HCT116 (cell line): Measurements from ENCODE around the gene PEBP1. TPM values are rescaled to one million over a fixed set of nuclear protein-coding genes. Genes with fewer than 3 reads are reported as not detected.

Experiments used
- ATAC-seq: fragments of 200-7000 bp; cut with Tn5 transposase; 2 replicates; pipeline ENCODE4 v1.9.1; 2020; ENCODE audit warnings: mild to moderate bottlenecking, moderate library complexity
- BruUV-seq: library from RNA; stranded (reverse); fragments of 400-500 nt; replicated peaks from 2 replicates; lab custom pipeline; 2021; lab: Mats Ljungman, UMichigan
- CTCF ChIA-PET: fragments of 300-600 bp; sonication (Branson Sonifier 250); formaldehyde crosslinking; loops from one replicate; lab custom pipeline; 2021; ENCODE audit warnings: antibody characterized with exemption; lab: Charles Lee
- POLR2A ChIA-PET: fragments of 300-600, 350-600 bp; sonication (Branson Sonifier 250); formaldehyde crosslinking; loops from one replicate; lab custom pipeline; 2021; ENCODE audit warnings: antibody characterized with exemption; lab: Charles Lee
- RAD21 ChIA-PET, 2 experiments: fragments of 300-600 bp; sonication (Branson Sonifier 250); formaldehyde crosslinking; loops; one replicate each; lab custom pipeline; 2023; ENCODE audit warnings: low total read pairs in 2 of 2; ENCODE audit not compliant: uncharacterized antibody in 2 of 2, unreplicated experiment in 2 of 2, low non-redundant PET in 1 of 2; lab: Charles Lee
- DNase-seq: peaks from one replicate; pipeline ENCODE4 v3.0.0-alpha.2; 2010; ENCODE audit warnings: low read depth, low spot score
- H2AFZ ChIP-seq: fragments of 200-600 bp; shearing (Covaris generic), sonication (generic); 2 replicates; pipeline ENCODE4 v1.6.1; 2017; ENCODE audit warnings: low read depth, mixed run types, mixed read lengths, antibody characterized with exemption, low read length; ENCODE audit not compliant: poor library complexity, severe bottlenecking
- H3K27ac ChIP-seq: 2 replicates; pipeline ENCODE4 v1.5.1; 2012; ENCODE audit warnings: low read depth, low read length
- H3K27me3 ChIP-seq: fragments of 200-600 bp; sonication (generic); 2 replicates; pipeline ENCODE4 v1.6.1; 2016; ENCODE audit warnings: mixed run types, low read length, mixed read lengths; ENCODE audit not compliant: insufficient read depth
- H3K36me3 ChIP-seq, 2 experiments: fragments of 200-500 bp in 1 of 2; fragments of 200-600 bp in 1 of 2; sonication (Bioruptor generic) in 1 of 2; sonication (generic) in 1 of 2; 2 replicates each; pipeline versions ENCODE4 v1.5.1 to v1.6.1; 2014 to 2016; ENCODE audit warnings: low read length in 2 of 2, inconsistent platforms in 1 of 2, mixed read lengths in 1 of 2, mixed run types in 1 of 2; ENCODE audit not compliant: insufficient read depth in 2 of 2, control insufficient read depth in 1 of 2
- H3K4me1 ChIP-seq, 2 experiments: fragments of 200-600 bp in 1 of 2; sonication (generic) in 1 of 2; 2 replicates each; pipeline versions ENCODE4 v1.5.1 to v1.6.1; 2012 to 2017; ENCODE audit warnings: low read length in 2 of 2, inconsistent platforms in 1 of 2, mild to moderate bottlenecking in 1 of 2, mixed read lengths in 1 of 2, mixed run types in 1 of 2, moderate library complexity in 1 of 2; ENCODE audit not compliant: insufficient read depth in 2 of 2, control insufficient read depth in 1 of 2
- H3K4me2 ChIP-seq: fragments of 200-600 bp; sonication (generic); 2 replicates; pipeline ENCODE4 v1.6.1; 2017; ENCODE audit warnings: mixed run types, low read length, mixed read lengths
- H3K4me3 ChIP-seq, 2 experiments: fragments of 200-600 bp in 1 of 2; sonication (generic) in 1 of 2; replicated peaks in 1 of 2; 2 replicates each; pipeline ENCODE4 v1.5.1; 2011 to 2016; ENCODE audit warnings: low read length in 2 of 2, control low read depth in 1 of 2, low read depth in 1 of 2, mild to moderate bottlenecking in 1 of 2, mixed read lengths in 1 of 2, mixed run types in 1 of 2
- H3K79me2 ChIP-seq: fragments of 200-600 bp; sonication (generic); 2 replicates; pipeline ENCODE4 v1.6.1; 2017; ENCODE audit warnings: mild to moderate bottlenecking, mixed run types, low read length, moderate library complexity, mixed read lengths; ENCODE audit not compliant: insufficient read depth
- H3K9ac ChIP-seq: fragments of 200-600 bp; sonication (generic); 2 replicates; pipeline ENCODE4 v1.6.1; 2016; ENCODE audit warnings: low read length, mixed read lengths
- H3K9me2 ChIP-seq: fragments of 200-600 bp; sonication (generic), shearing (Covaris generic); 2 replicates; pipeline ENCODE4 v1.6.1; 2017; ENCODE audit warnings: mixed run types, mild to moderate bottlenecking, moderate library complexity; ENCODE audit not compliant: insufficient read depth
- H3K9me3 ChIP-seq, 2 experiments: fragments of 200-500 bp in 1 of 2; fragments of 200-600 bp in 1 of 2; sonication (Bioruptor generic) in 1 of 2; sonication (generic) in 1 of 2; 2 replicates each; pipeline ENCODE4 v1.6.1; 2014 to 2017; ENCODE audit warnings: low read length in 2 of 2, mixed read lengths in 2 of 2, inconsistent platforms in 1 of 2, low read depth in 1 of 2, mild to moderate bottlenecking in 1 of 2, mixed run types in 1 of 2, moderate library complexity in 1 of 2; ENCODE audit not compliant: control insufficient read depth in 1 of 2, insufficient read depth in 1 of 2
- H4K20me1 ChIP-seq: fragments of 200-600 bp; sonication (generic), shearing (Covaris generic); 2 replicates; pipeline ENCODE4 v1.6.1; 2017; ENCODE audit warnings: mixed run types, mild to moderate bottlenecking, moderate library complexity; ENCODE audit not compliant: insufficient read depth
- CBX3 ChIP-seq: IDR thresholded peaks from 2 replicates; pipeline ENCODE4 v1.6.1; 2012; ENCODE audit warnings: low read depth
- CEBPB ChIP-seq: IDR thresholded peaks from 2 replicates; pipeline ENCODE4 v1.6.1; 2012; ENCODE audit warnings: low read depth
- EZH2phosphoT487 ChIP-seq: fragments of 200-600 bp; IDR thresholded peaks from 2 replicates; pipeline ENCODE4 v1.6.1; 2018; ENCODE audit warnings: antibody characterized with exemption, borderline replicate concordance
- JUND ChIP-seq: IDR thresholded peaks from 2 replicates; pipeline ENCODE4 v1.6.1; 2012
- SIN3A ChIP-seq: IDR thresholded peaks from 2 replicates; pipeline ENCODE4 v1.6.1; 2012; ENCODE audit warnings: low read depth
- SP1 ChIP-seq: IDR thresholded peaks from 2 replicates; pipeline ENCODE4 v1.6.1; 2012; ENCODE audit warnings: low read depth
- SRF ChIP-seq: IDR thresholded peaks from 2 replicates; pipeline ENCODE4 v1.6.1; 2012; ENCODE audit warnings: low read depth
- TCF7L2 ChIP-seq: IDR thresholded peaks from 2 replicates; pipeline ENCODE4 v1.7.0; 2011; ENCODE audit warnings: borderline replicate concordance, inconsistent platforms; ENCODE audit not compliant: insufficient read depth, insufficient read length; ENCODE audit errors: extremely low read depth
- YY1 ChIP-seq: IDR thresholded peaks from 2 replicates; pipeline ENCODE4 v1.6.1; 2011; ENCODE audit warnings: low read length, low read depth, moderate library complexity, mild to moderate bottlenecking; ENCODE audit not compliant: insufficient replicate concordance; ENCODE audit errors: extremely low read depth
- ZNF274 ChIP-seq: fragments of 200-500 bp; sonication (Bioruptor generic); IDR thresholded peaks from 2 replicates; pipeline ENCODE4 v1.6.1; 2014; ENCODE audit warnings: mild to moderate bottlenecking, low read depth, low read length, inconsistent platforms
- intact Hi-C: fragments of 100-400 bp; cut with micrococcal nuclease; formaldehyde crosslinking; loops from 2 replicates; pipeline ENCODE4 v1.10.0; 2022
- total RNA-seq: library from RNA; stranded (reverse); gene quantifications from one replicate; pipeline ENCODE4 v1.2.1, GENCODE V29; 2021; ENCODE audit not compliant: unreplicated experiment

PEBP1 gene
- total RNA-seq, 1 experiment from 2014 or later = 220 TPM

DNA sequence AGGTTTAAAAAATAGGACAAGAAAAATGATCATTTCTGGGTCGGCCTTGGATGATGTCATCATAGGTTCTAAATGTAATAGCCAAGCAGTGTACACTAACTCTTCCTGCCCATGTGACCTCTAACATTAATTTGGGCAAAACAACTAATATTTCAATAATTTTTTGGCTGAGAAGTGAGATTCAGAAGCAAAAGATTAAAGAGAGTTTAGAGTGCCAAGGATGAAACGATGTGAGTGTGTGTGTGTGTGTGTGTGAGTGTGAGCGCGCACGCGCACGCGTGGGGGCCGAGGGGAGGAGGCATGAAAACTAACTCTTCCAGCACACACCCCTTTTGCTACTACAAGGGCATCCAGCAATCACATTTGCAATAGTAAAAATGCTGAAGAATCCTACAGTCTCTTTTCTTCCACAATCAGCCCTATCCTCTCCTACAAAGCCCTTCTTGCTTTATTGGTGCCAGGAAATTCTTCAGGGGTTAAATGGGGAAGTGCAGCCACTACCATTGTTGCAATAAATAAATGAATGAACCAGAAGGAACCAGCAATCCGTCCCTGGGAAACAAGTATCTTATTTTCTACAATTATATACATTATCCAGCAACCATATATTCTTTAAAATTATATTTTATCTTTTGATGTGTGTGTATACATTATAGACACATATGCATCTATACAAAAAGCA lies 52.9 kb downstream of the PEBP1 start:
- Histone ChIP-seq H3K4me1 (no peaks in the 10 kb centered on the region), H3K9me2 (no peaks in the 10 kb centered on the region), H3K9ac (no peak overlapping the region), H3K36me3 (no peaks in the 10 kb centered on the region), H3K9me3 (no peaks in the 10 kb centered on the region)
- no peak for ATAC-seq
- intact Hi-C loops = no loop called here
- no peak for TF ChIP-seq CBX3
- TF ChIP-seq SIN3A = no peak
- no peak for TF ChIP-seq CEBPB
- no peak for TF ChIP-seq JUND
- TF ChIP-seq SRF = no peak
- TF ChIP-seq, all 23 proteins: peak for 0
- no peaks in the 10 kb centered on the region for H3K27me3 ChIP-seq
- POLR2A ChIA-PET = no interaction called here
- no peak overlapping the region for H2AFZ ChIP-seq
- RAD21 ChIA-PET = no interaction called here
- H3K79me2 ChIP-seq = no peaks in the 10 kb centered on the region
- H3K4me3 ChIP-seq = no peak overlapping the region
- no peak overlapping the region for H3K27ac ChIP-seq
- CTCF ChIA-PET = interaction anchor here (2.4 kb wide), 1 partner anchor 189 kb away, joined by 6 read pairs; no protein-coding TSS in a partner anchor
- no peaks in the 10 kb centered on the region for H4K20me1 ChIP-seq
- no TSS peak for BruUV-seq
- no peak overlapping the region for H3K4me2 ChIP-seq
- no peak for DNase-seq

DNA sequence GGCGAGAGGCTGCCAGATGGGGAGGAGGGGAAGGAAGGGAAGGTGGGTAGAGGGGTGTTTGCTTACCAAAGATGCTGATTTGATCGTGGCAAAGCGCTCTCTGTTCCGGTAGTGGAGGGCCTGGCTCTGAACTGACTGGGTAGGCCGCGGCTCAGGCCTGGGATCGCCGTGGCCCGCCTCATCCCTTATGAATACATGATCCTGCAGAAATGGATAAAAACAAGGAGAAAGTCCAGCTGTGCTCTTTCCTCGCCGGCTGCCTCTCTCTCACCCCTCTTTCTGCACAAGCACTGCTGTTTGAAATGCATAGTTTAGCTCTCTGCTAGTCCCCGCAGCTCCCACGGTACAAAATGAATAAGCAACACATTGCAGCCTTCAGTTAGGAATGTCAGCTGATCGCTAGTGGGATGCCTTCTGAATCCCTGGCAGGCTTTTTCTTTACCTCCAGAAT lies 53.8 kb downstream of the PEBP1 start:
- Histone ChIP-seq H3K4me2 (no peak overlapping the region), H3K9me3 (no peaks in the 10 kb centered on the region), H3K4me3 (no peak overlapping the region), H4K20me1 (no peaks in the 10 kb centered on the region), H3K4me1 (no peaks in the 10 kb centered on the region), H3K9me2 (no peaks in the 10 kb centered on the region), H2AFZ (no peak overlapping the region), H3K9ac (no peak overlapping the region), H3K27me3 (no peaks in the 10 kb centered on the region), H3K36me3 (no peaks in the 10 kb centered on the region), H3K79me2 (no peaks in the 10 kb centered on the region), H3K27ac (no peak overlapping the region)
- intact Hi-C loops = no loop called here
- ATAC-seq (no peak), DNase-seq (no peak)
- TF ChIP-seq EZH2phosphoT487 (no peak), ZNF274 (no peak), YY1 (no peak), SIN3A (no peak), SP1 (no peak), TCF7L2 (no peak)
- ChIA-PET CTCF (interaction anchor here (2.4 kb wide), 1 partner anchor 188 kb away, joined by 6 read pairs; no protein-coding TSS in a partner anchor), POLR2A (no interaction called here), RAD21 (no interaction called here)
- no TSS peak for BruUV-seq
